ENCODE measurements around the gene UPB1. TPM values are rescaled to one million over a fixed set of nuclear protein-coding genes. Genes with fewer than 3 reads are reported as not detected.

The UPB1 gene
- total and polyA plus RNA-seq, 10 donors: 0.38 to 3.9 (median 1.6) TPM

DNA sequence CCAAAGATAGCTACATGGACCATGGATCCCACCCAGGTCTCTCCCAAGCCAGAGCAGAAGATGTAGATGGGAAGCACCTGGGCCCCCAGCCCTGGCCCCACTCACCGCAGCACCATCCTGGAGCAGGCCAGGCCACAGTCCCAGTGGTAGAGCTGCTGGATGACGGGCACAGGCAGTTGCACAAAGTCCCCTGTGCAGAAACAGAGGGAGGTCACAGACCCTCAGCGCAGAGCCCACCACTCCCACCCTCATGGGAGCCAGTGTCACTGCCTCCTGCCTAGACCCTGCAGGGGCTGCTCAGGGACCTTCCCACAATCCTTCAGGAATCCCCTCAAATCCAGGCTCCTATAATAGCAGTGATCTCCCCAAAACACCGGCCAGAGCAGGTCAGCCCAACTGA is 53.7 kb downstream of the UPB1 start:
- Histone ChIP-seq H3K9me3 (no peaks in the 10 kb centered on the region), H3K27ac (no peak overlapping the region), H3K4me3 (no peak overlapping the region), H3K4me1 (peaks cover 26 to 73% (median 51%) of the 10 kb centered on the region in 6 donors), H3K36me3 (peaks cover 4 to 83% (median 58%) of the 10 kb centered on the region in 6 donors), H3K27me3 (replicated peaks in 1 of 7) (no peaks in the 10 kb centered on the region)
- no peak for TF ChIP-seq POLR2A (IDR thresholded peaks at IDR 0.05)
- peak in 1 of 3 donors; percentile 43 for TF ChIP-seq POLR2AphosphoS5 (IDR thresholded peaks at IDR 0.05)
- TF ChIP-seq, protein P1, sequence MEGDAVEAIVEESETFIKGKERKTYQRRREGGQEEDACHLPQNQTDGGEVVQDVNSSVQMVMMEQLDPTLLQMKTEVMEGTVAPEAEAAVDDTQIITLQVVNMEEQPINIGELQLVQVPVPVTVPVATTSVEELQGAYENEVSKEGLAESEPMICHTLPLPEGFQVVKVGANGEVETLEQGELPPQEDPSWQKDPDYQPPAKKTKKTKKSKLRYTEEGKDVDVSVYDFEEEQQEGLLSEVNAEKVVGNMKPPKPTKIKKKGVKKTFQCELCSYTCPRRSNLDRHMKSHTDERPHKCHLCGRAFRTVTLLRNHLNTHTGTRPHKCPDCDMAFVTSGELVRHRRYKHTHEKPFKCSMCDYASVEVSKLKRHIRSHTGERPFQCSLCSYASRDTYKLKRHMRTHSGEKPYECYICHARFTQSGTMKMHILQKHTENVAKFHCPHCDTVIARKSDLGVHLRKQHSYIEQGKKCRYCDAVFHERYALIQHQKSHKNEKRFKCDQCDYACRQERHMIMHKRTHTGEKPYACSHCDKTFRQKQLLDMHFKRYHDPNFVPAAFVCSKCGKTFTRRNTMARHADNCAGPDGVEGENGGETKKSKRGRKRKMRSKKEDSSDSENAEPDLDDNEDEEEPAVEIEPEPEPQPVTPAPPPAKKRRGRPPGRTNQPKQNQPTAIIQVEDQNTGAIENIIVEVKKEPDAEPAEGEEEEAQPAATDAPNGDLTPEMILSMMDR (IDR thresholded peaks at IDR 0.05 in 8 of 11, conservative IDR thresholded peaks at IDR 0.05 in 3 of 11): no peak
- WGBS, 5 donors: 93 to 98% (median 95%) methylated on average over 3 to 4 of the region's 4 CpGs
- intact Hi-C loops (cut with DNase I; ENCODE audit: low total_unique reads): no loop called here
- no peak for DNase-seq

GRCh38 chr22:24550028-24550901 is 55.1 kb downstream of the UPB1 start:
- DNase-seq: no peak
- H3K36me3 ChIP-seq: peaks cover 0 to 69% (median 43%) of the 10 kb centered on the region in 6 donors
- WGBS, 5 donors: 63 to 75% (median 68%) methylated on average over 8 of the region's 8 CpGs
- TF ChIP-seq, protein P1 (IDR thresholded peaks at IDR 0.05 in 8 of 11, conservative IDR thresholded peaks at IDR 0.05 in 3 of 11): no peak
- TF ChIP-seq POLR2A (IDR thresholded peaks at IDR 0.05): no peak
- no peak for TF ChIP-seq POLR2AphosphoS5 (IDR thresholded peaks at IDR 0.05)
- H3K9me3 ChIP-seq: no peaks in the 10 kb centered on the region
- H3K27me3 ChIP-seq (replicated peaks in 1 of 7): no peaks in the 10 kb centered on the region
- H3K27ac ChIP-seq: peak overlapping the region in 5 of 8 donors; percentile 17 to 99 (median 49)
- H3K4me1 ChIP-seq: peaks cover 32 to 66% (median 55%) of the 10 kb centered on the region in 6 donors
- H3K4me3 ChIP-seq: no peak overlapping the region
- intact Hi-C loops (cut with DNase I; ENCODE audit: low total_unique reads): no loop called here

GRCh38 chr22:24550902-24551435 is 55.8 kb downstream of the UPB1 start:
- TF ChIP-seq, protein P1 (IDR thresholded peaks at IDR 0.05 in 8 of 11, conservative IDR thresholded peaks at IDR 0.05 in 3 of 11): no peak
- no peak for TF ChIP-seq POLR2AphosphoS5 (IDR thresholded peaks at IDR 0.05)
- no peak for TF ChIP-seq POLR2A (IDR thresholded peaks at IDR 0.05)
- no peak for DNase-seq
- no peaks in the 10 kb centered on the region for H3K27me3 ChIP-seq (replicated peaks in 1 of 7)
- intact Hi-C loops (cut with DNase I; ENCODE audit: low total_unique reads): no loop called here
- H3K9me3 ChIP-seq: no peaks in the 10 kb centered on the region
- 48 to 60% (median 58%) methylated on average over 6 of the region's 6 CpGs for WGBS, 5 donors
- H3K4me1 ChIP-seq: peaks cover 32 to 63% (median 54%) of the 10 kb centered on the region in 6 donors
- peak overlapping the region in 5 of 8 donors; percentile 17 to 99 (median 49) for H3K27ac ChIP-seq
- no peak overlapping the region for H3K4me3 ChIP-seq
- H3K36me3 ChIP-seq: peaks cover 0 to 62% (median 40%) of the 10 kb centered on the region in 6 donors

Measured in spleen (tissue), 11 donors.